Activated CD8-positive, alpha-beta memory T cell treated with anti-CD3 and anti-CD28 coated beads, Interleukin-2, amount 50 U/mL, for 24 hours (primary cell): ENCODE results near the gene TNFAIP2.

Source experiments
- DNase-seq: peaks from one replicate; pipeline ENCODE4 v3.0.0-alpha.2; 2020; ENCODE audit errors: extremely low read depth

The TNFAIP2 gene, protein sequence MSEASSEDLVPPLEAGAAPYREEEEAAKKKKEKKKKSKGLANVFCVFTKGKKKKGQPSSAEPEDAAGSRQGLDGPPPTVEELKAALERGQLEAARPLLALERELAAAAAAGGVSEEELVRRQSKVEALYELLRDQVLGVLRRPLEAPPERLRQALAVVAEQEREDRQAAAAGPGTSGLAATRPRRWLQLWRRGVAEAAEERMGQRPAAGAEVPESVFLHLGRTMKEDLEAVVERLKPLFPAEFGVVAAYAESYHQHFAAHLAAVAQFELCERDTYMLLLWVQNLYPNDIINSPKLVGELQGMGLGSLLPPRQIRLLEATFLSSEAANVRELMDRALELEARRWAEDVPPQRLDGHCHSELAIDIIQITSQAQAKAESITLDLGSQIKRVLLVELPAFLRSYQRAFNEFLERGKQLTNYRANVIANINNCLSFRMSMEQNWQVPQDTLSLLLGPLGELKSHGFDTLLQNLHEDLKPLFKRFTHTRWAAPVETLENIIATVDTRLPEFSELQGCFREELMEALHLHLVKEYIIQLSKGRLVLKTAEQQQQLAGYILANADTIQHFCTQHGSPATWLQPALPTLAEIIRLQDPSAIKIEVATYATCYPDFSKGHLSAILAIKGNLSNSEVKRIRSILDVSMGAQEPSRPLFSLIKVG

DNA sequence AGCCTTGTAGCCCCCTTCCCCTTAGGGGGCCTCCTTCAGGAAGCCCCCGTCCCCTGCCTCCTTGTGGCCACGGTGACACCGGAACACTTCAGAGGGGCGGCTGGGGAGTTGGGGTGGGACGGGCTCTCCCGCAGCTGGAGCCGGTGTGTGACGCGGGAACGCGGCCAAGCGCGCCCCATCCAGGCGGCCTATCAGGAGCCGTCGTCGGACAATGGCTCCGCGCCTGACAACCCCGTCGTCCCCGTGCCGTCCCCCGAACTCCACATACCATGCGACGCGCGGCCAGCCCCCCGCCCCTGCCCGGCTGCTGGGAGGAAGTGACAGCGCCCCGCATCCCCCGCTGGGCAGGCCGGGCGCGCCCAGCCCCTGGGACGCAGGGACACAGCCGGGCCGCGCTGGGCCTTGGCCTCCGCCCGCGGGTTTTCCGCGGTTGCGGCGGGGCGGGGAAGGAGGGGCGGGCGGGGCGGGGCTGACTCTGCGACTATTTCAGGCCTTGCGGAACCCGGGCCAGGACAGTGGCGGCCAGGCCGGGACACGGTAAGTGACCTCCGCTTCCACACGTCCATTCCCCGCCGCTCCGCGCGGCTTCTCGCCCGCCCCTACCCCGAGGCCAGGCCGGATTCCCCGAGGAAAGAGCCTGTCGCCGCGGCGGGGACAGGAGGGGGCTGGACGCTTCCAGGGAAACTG is at the start of gene TNFAIP2:
TSS of gene TNFAIP2 (plus strand) at position 515 of the 687 bp plus-strand sequence. CDS start 2,997 bp downstream, outside the sequence.
- DNase-seq = no peak

GRCh38 chr14:103073876-103074728 is 49.2 kb upstream of the TNFAIP2 start:
- DNase-seq = no peak

- DNase-seq = no peak
These were observed 48.4 kb upstream of the TNFAIP2 start for GRCh38 chr14:103074729-103075367.

- DNase-seq = peak; percentile 35
These were observed 44.9 kb upstream of the TNFAIP2 start for GRCh38 chr14:103078420-103078749.

DNA sequence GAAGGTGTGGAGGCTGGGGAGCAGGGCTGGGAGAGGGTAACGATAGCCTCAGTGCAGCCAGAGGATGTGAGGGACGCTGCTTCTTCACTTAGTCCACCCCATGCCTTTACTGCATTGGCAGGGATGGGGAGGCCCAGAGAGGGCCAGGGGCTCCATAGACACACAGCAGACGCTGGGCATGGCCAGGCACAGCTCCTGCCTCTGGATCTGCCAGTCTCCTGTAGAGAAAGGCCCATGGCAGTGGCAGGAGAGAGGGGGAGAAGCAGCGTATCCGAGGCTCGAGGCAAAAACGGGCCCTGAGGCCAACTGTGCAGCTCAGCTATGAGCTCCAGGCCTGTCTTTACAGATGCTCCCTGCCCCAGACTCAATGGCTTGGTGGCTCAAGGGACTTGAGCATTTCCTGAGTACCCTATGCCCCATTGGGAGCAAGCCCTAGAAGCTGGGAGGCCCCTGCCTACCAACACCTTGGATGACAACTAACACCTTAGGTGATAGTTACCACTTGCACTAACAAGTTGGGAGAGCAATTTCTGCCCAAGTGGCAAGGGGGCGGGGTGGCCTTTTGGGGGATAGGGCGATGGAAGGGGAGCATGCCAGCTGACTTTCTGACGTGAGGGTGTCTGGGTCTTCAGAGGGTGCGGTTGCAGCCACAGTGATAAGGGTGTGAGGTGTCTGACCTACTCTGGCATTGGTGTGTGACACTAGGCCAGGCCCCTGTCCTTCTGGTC is 44.2 kb upstream of the TNFAIP2 start:
- no peak for DNase-seq

GRCh38 chr14:103081951-103082350 is 41.3 kb upstream of the TNFAIP2 start:
- no peak for DNase-seq

DNA sequence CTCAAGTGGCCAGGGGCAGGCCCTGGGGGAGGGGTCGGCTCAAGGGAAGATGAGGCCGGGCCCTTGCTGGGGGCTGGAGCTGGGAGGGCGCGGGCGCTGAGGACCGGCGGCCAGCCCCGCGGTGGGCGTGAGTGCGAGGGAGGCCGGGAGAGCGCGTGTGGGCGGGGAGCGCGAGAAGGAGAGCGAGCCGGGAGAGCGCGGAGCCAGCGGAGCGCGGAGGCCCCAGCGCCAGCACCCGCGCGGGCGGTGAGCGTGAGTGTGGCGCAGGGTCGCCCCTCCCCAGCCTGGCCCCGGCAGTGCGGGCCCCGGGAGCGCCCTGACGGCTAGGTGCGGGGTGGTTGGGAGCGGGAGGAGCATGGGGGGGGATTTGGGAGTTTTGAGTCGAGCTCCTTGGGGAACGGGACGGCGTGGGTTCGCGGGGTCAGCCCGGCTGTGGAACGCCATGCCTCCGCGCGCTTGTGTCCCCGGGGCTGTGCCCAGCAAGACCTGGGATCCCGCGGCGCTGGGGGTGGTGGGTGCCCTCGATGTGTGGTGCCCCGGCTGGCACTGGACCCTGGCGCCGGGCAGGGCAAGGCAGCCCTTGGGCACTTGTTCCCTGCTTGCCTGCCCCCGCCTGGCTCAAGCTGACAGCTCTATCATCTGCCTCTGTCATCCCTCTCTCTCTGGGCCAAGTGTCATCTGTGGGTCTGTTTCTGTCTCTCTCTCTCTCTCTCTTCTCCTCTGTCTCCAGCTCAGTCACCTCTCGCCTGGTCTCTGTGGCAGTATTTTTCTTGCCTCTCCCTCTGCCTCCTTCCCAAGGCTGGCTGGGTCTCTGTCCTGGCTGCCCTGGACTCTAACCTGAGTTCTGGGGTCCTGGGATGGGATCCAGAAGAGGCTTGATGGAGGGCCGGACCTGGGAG is 39.0 kb upstream of the TNFAIP2 start, which contains the start of gene LBHD2:
TSS of gene LBHD2 (plus strand) at position 190 of the 899 bp plus-strand sequence. CDS start 1,803 bp downstream, outside the sequence.
- DNase-seq = no peak

DNA sequence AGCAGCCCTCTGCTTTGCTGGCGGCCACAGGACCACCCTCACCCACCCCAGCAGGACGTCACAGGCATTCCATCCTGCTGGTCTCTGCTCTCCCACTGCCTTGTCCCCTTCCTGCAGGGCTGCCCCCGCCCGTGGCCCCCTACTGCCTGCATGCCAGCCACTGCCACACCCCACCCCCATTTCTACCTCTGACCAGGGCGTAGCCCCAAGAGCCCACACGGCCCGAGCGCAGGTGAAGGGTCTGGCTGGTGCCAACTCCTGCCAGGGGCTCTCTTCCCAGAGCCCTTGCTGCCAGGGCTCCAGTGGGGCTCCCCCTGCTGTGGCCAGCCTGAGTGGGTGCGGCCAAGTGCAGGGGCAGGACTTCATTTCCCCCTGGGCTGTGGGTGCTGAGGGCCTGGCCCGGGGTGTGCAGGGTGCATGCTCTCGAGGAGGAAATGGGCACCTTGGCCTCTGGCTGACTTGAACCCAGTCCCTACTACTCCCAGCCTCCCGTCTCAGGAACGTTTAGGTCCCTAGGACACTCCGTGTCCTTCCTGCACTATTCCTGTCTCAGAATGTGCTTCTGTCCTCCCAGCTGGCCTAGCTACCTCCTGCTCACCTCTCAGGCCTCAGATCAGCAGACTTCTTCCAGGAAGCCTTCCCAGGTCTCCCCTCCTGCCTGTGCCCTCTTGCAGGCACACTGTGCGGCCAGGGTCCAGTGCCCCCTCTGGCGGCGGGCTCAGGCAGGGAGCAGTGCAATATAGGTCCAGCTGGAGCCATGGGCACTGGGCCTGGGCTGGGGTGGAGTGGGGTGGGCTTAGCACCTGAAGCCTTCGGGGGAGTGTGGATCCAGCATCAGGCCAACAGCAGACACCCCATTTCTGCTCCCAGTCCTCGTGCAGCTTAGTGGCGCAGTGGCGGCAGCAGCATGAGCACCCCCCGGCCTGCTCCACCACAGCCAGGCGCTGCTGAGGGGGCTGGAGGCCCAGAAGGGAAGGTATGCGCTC is 37.9 kb upstream of the TNFAIP2 start:
- no peak for DNase-seq

GRCh38 chr14:103086771-103087342 is 36.4 kb upstream of the TNFAIP2 start:
- DNase-seq = no peak

DNA sequence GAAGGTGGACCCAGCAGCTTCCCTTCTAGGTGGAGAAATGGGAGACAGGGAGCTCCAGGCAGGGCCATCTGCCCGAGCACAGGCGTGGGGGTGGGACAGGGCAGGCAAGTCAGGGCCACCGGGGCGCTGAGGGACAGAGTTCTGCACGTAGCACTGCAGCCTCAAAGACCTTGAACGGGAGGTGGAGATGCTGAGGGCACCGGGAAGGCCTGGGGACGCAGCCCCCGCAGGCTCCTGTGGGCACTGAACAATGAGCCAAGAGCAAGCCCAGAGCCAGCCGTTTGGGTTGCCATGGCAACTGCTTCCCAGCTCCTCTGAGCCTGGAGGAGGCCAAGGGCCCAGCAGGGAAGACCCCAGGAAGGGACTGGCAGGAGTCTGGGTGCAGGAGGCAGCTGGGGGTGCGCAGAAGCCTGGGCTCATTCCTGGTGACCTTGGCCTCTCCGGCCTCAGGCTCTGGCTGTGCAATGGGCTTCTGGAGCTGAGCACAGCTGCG is 35.9 kb upstream of the TNFAIP2 start:
- DNase-seq = no peak

- DNase-seq = no peak
These were observed 34.3 kb upstream of the TNFAIP2 start for GRCh38 chr14:103088921-103089320.

DNA sequence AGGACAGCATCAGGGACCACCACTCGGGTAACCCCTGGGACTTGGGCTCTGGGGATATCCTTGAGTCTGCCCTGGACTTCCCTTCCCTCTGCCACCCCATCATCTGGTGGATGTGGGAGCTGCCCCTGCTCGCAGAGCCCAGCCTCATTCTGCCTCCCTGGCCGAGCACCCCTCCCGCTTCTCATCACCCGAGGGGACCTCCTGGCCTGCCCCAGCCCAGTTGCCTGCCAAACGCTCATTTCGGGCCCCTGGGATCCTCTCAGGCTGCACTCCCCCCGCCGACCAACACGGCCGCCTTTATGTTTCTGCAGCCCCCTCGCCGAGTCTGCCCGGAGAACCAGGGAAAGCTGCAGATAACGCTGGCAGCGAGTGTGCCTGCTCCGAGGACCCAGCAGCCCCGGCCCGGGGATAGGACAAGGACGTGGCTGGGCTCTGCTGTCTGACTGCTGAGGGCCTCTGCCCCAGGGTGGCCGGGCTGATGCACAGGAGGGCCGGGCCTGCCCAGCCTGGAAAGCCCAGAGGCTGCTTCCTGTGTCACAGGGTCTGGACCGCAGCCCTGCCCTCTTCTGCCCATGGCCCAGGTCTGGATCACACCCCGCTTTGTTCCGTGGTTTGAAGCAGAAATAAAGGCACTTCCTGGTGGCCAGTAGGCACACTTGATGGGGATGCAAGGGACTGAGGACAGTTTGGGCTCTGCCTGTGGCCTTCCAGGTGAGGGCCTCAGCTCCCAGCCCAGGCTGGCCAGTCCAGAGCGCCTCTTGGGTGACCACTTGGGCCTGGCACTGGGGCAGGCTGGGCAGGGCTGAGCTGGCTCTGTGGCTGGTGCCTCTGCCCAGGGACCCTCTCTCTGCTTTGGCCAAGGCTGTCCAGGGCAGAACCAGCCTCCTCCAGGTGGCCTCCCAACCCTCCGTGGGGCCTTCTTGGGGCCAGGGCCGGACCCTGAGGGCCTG is 33.6 kb upstream of the TNFAIP2 start:
- DNase-seq = no peak

DNA sequence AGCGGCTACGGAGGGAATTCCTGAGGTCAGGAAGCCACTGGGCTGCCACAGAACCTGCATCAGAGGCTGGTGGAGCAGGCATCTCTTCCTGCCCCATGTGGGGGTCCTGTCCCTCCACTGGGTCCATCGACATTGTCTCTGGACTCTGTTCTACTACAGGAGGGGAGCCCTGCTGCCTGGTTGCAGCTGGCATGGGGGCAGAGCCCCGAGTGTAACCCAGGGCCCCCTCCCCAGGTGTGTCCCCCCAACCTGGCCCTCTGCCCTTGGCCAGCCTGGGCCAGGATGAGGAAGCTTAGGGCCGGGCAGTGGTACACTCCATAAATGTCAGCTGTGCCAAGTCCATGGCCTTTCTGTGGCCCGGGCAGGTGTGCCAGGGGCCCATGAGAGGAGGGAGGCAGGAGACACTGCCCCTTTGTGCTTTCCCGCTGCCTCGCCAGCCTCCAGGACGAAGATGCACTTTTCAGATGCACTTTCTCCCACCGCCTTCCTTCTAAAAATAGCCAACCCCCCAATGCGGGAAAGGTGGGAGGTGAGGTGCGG is 32.7 kb upstream of the TNFAIP2 start:
- DNase-seq = no peak

GRCh38 chr14:103091041-103091882 is 32.0 kb upstream of the TNFAIP2 start:
- DNase-seq = peak; percentile 50

- no peak for DNase-seq
These were observed 31.4 kb upstream of the TNFAIP2 start for GRCh38 chr14:103091883-103092222.
